ENCODE data around the gene THSD4. TPM values are rescaled to one million over a fixed set of nuclear protein-coding genes. Genes with fewer than 3 reads are reported as not detected.

THSD4 gene
- total and polyA plus RNA-seq, 5 donors from 2014 or later = not detected

- no peaks in the 10 kb centered on the region for H3K36me3 Mint-ChIP-seq
- no peak overlapping the region for H3K27ac Mint-ChIP-seq
- Histone ChIP-seq H3K4me3 (ENCODE audit: low read depth, low read length) (no peak overlapping the region), H3K36me3 (ENCODE audit: control insufficient read depth, insufficient read depth, low read length) (no peaks in the 10 kb centered on the region), H3K9me3 (ENCODE audit: control insufficient read depth in 2 of 2, low read length in 2 of 2) (no peaks in the 10 kb centered on the region), H3K27me3 (ENCODE audit: control insufficient read depth, insufficient read depth, low read length) (peaks cover 3% of the 10 kb centered on the region), H3K4me1 (ENCODE audit: control insufficient read depth, insufficient read depth, low read length, poor library complexity, severe bottlenecking) (no peaks in the 10 kb centered on the region), H3K27ac (ENCODE audit: insufficient read depth, low read length, poor library complexity, severe bottlenecking) (no peak overlapping the region)
- ATAC-seq (ENCODE audit: low read depth in 2 of 2) (no peak), DNase-seq (no peak)
- H3K27me3 Mint-ChIP-seq = peaks cover 16% of the 10 kb centered on the region
- H3K9me3 Mint-ChIP-seq = peaks cover 0 to 10% (median 1%) of the 10 kb centered on the region in 7 donors
- no peak overlapping the region for H3K4me3 Mint-ChIP-seq
- no peaks in the 10 kb centered on the region for H3K4me1 Mint-ChIP-seq
These were observed 528.6 kb downstream of the THSD4 start for GRCh38 chr15:71643918-71644317.

GRCh38 chr15:71646767-71647486 is 531.7 kb downstream of the THSD4 start:
- DNase-seq (no peak), ATAC-seq (ENCODE audit: low read depth in 2 of 2) (no peak)
- Mint-ChIP-seq H3K36me3 (no peaks in the 10 kb centered on the region), H3K9me3 (peaks cover 0 to 10% (median 1%) of the 10 kb centered on the region in 7 donors), H3K4me1 (peaks cover 0 to 2% (median 0%) of the 10 kb centered on the region in 4 donors), H3K27ac (no peak overlapping the region), H3K4me3 (no peak overlapping the region), H3K27me3 (peaks cover 16% of the 10 kb centered on the region)
- H3K27ac ChIP-seq (ENCODE audit: insufficient read depth, low read length, poor library complexity, severe bottlenecking) = no peak overlapping the region
- H3K36me3 ChIP-seq (ENCODE audit: control insufficient read depth, insufficient read depth, low read length) = no peaks in the 10 kb centered on the region
- no peaks in the 10 kb centered on the region for H3K9me3 ChIP-seq (ENCODE audit: control insufficient read depth in 2 of 2, low read length in 2 of 2)
- no peak overlapping the region for H3K4me3 ChIP-seq (ENCODE audit: low read depth, low read length)
- H3K4me1 ChIP-seq (ENCODE audit: control insufficient read depth, insufficient read depth, low read length, poor library complexity, severe bottlenecking) = no peaks in the 10 kb centered on the region
- H3K27me3 ChIP-seq (ENCODE audit: control insufficient read depth, insufficient read depth, low read length) = peaks cover 3% of the 10 kb centered on the region

GRCh38 chr15:71647487-71647808 is 532.2 kb downstream of the THSD4 start:
- no peaks in the 10 kb centered on the region for H3K36me3 ChIP-seq (ENCODE audit: control insufficient read depth, insufficient read depth, low read length)
- H3K4me1 Mint-ChIP-seq = peaks cover 0 to 4% (median 2%) of the 10 kb centered on the region in 4 donors
- H3K4me3 Mint-ChIP-seq = no peak overlapping the region
- no peak overlapping the region for H3K4me3 ChIP-seq (ENCODE audit: low read depth, low read length)
- no peak for ATAC-seq (ENCODE audit: low read depth in 2 of 2)
- peaks cover 19% of the 10 kb centered on the region for H3K27me3 Mint-ChIP-seq
- peaks cover 3% of the 10 kb centered on the region for H3K27me3 ChIP-seq (ENCODE audit: control insufficient read depth, insufficient read depth, low read length)
- H3K9me3 ChIP-seq (ENCODE audit: control insufficient read depth in 2 of 2, low read length in 2 of 2) = no peaks in the 10 kb centered on the region
- H3K27ac ChIP-seq (ENCODE audit: insufficient read depth, low read length, poor library complexity, severe bottlenecking) = no peak overlapping the region
- no peak for DNase-seq
- no peaks in the 10 kb centered on the region for H3K4me1 ChIP-seq (ENCODE audit: control insufficient read depth, insufficient read depth, low read length, poor library complexity, severe bottlenecking)
- no peaks in the 10 kb centered on the region for H3K36me3 Mint-ChIP-seq
- peaks cover 0 to 10% (median 1%) of the 10 kb centered on the region in 7 donors for H3K9me3 Mint-ChIP-seq
- H3K27ac Mint-ChIP-seq = peak overlapping the region in 1 of 3 donors; percentile 49

- H3K27me3 ChIP-seq (ENCODE audit: control insufficient read depth, insufficient read depth, low read length) = peaks cover 3% of the 10 kb centered on the region
- H3K27me3 Mint-ChIP-seq = peaks cover 20% of the 10 kb centered on the region
- H3K9me3 ChIP-seq (ENCODE audit: control insufficient read depth in 2 of 2, low read length in 2 of 2) = no peaks in the 10 kb centered on the region
- no peak overlapping the region for H3K4me3 Mint-ChIP-seq
- H3K4me1 Mint-ChIP-seq = peaks cover 0 to 4% (median 2%) of the 10 kb centered on the region in 4 donors
- H3K27ac Mint-ChIP-seq = no peak overlapping the region
- DNase-seq = no peak
- no peaks in the 10 kb centered on the region for H3K36me3 Mint-ChIP-seq
- H3K4me3 ChIP-seq (ENCODE audit: low read depth, low read length) = no peak overlapping the region
- no peak for ATAC-seq (ENCODE audit: low read depth in 2 of 2)
- H3K36me3 ChIP-seq (ENCODE audit: control insufficient read depth, insufficient read depth, low read length) = no peaks in the 10 kb centered on the region
- no peak overlapping the region for H3K27ac ChIP-seq (ENCODE audit: insufficient read depth, low read length, poor library complexity, severe bottlenecking)
- H3K9me3 Mint-ChIP-seq = peaks cover 0 to 10% (median 1%) of the 10 kb centered on the region in 7 donors
- no peaks in the 10 kb centered on the region for H3K4me1 ChIP-seq (ENCODE audit: control insufficient read depth, insufficient read depth, low read length, poor library complexity, severe bottlenecking)
These were observed 532.8 kb downstream of the THSD4 start for GRCh38 chr15:71648095-71648494.

GRCh38 chr15:71649894-71650293 is 534.6 kb downstream of the THSD4 start:
- H3K27me3 Mint-ChIP-seq = peaks cover 16% of the 10 kb centered on the region
- no peak overlapping the region for H3K4me3 ChIP-seq (ENCODE audit: low read depth, low read length)
- DNase-seq (no peak), ATAC-seq (ENCODE audit: low read depth in 2 of 2) (no peak)
- no peak overlapping the region for H3K27ac Mint-ChIP-seq
- H3K4me1 Mint-ChIP-seq = peaks cover 0 to 4% (median 2%) of the 10 kb centered on the region in 4 donors
- H3K27me3 ChIP-seq (ENCODE audit: control insufficient read depth, insufficient read depth, low read length) = peaks cover 3% of the 10 kb centered on the region
- no peaks in the 10 kb centered on the region for H3K36me3 ChIP-seq (ENCODE audit: control insufficient read depth, insufficient read depth, low read length)
- H3K4me3 Mint-ChIP-seq = no peak overlapping the region
- no peaks in the 10 kb centered on the region for H3K36me3 Mint-ChIP-seq
- no peaks in the 10 kb centered on the region for H3K9me3 ChIP-seq (ENCODE audit: control insufficient read depth in 2 of 2, low read length in 2 of 2)
- H3K27ac ChIP-seq (ENCODE audit: insufficient read depth, low read length, poor library complexity, severe bottlenecking) = no peak overlapping the region
- H3K9me3 Mint-ChIP-seq = peaks cover 0 to 10% (median 1%) of the 10 kb centered on the region in 7 donors
- H3K4me1 ChIP-seq (ENCODE audit: control insufficient read depth, insufficient read depth, low read length, poor library complexity, severe bottlenecking) = no peaks in the 10 kb centered on the region

- no peak for ATAC-seq (ENCODE audit: low read depth in 2 of 2)
These were observed 535.3 kb downstream of the THSD4 start for GRCh38 chr15:71650603-71651002.

GRCh38 chr15:71651750-71652186 is 536.5 kb downstream of the THSD4 start:
- H3K4me1 Mint-ChIP-seq = peaks cover 0 to 4% (median 2%) of the 10 kb centered on the region in 4 donors

More at GRCh38 chr15:71650603-71651002, 535.3 kb downstream of the THSD4 start:
- Mint-ChIP-seq H3K27ac (no peak overlapping the region), H3K4me1 (peaks cover 0 to 4% (median 2%) of the 10 kb centered on the region in 4 donors), H3K9me3 (peaks cover 0 to 6% (median 0%) of the 10 kb centered on the region in 7 donors), H3K36me3 (no peaks in the 10 kb centered on the region), H3K27me3 (peaks cover 13% of the 10 kb centered on the region), H3K4me3 (no peak overlapping the region)
- H3K4me3 ChIP-seq (ENCODE audit: low read depth, low read length) = no peak overlapping the region
- H3K36me3 ChIP-seq (ENCODE audit: control insufficient read depth, insufficient read depth, low read length) = no peaks in the 10 kb centered on the region
- no peaks in the 10 kb centered on the region for H3K9me3 ChIP-seq (ENCODE audit: control insufficient read depth in 2 of 2, low read length in 2 of 2)
- peaks cover 3% of the 10 kb centered on the region for H3K27me3 ChIP-seq (ENCODE audit: control insufficient read depth, insufficient read depth, low read length)
- no peak overlapping the region for H3K27ac ChIP-seq (ENCODE audit: insufficient read depth, low read length, poor library complexity, severe bottlenecking)
- no peak for DNase-seq
- no peaks in the 10 kb centered on the region for H3K4me1 ChIP-seq (ENCODE audit: control insufficient read depth, insufficient read depth, low read length, poor library complexity, severe bottlenecking)

More at GRCh38 chr15:71651750-71652186, 536.5 kb downstream of the THSD4 start:
- H3K27ac ChIP-seq (ENCODE audit: insufficient read depth, low read length, poor library complexity, severe bottlenecking) = no peak overlapping the region
- no peaks in the 10 kb centered on the region for H3K4me1 ChIP-seq (ENCODE audit: control insufficient read depth, insufficient read depth, low read length, poor library complexity, severe bottlenecking)
- DNase-seq (peak in 1 of 3 donors; percentile 41), ATAC-seq (ENCODE audit: low read depth in 2 of 2) (no peak)
- no peaks in the 10 kb centered on the region for H3K9me3 ChIP-seq (ENCODE audit: control insufficient read depth in 2 of 2, low read length in 2 of 2)
- Mint-ChIP-seq H3K27me3 (peaks cover 13% of the 10 kb centered on the region), H3K27ac (no peak overlapping the region), H3K9me3 (no peaks in the 10 kb centered on the region), H3K4me3 (no peak overlapping the region), H3K36me3 (no peaks in the 10 kb centered on the region)
- H3K36me3 ChIP-seq (ENCODE audit: control insufficient read depth, insufficient read depth, low read length) = no peaks in the 10 kb centered on the region
- peaks cover 3% of the 10 kb centered on the region for H3K27me3 ChIP-seq (ENCODE audit: control insufficient read depth, insufficient read depth, low read length)
- H3K4me3 ChIP-seq (ENCODE audit: low read depth, low read length) = no peak overlapping the region
